Vagina (tissue), 2 donors: ENCODE results near the gene WNK2. TPM values are rescaled to one million over a fixed set of nuclear protein-coding genes. Genes with fewer than 3 reads are reported as not detected.

Experiments used
- DNase-seq, 2 donors: peaks; one replicate each; pipeline ENCODE4 v3.0.0-alpha.2; 2017; ENCODE audit errors: extremely low spot score in 2 of 2
- H3K27ac ChIP-seq: fragments of 200-600 bp; sonication (generic); one replicate; pipeline ENCODE4 v1.5.1; 2019
- H3K27me3 ChIP-seq: fragments of 200-600 bp; sonication (generic); one replicate; pipeline ENCODE4 v1.5.1; 2019
- H3K36me3 ChIP-seq, 2 donors: fragments of 200-600 bp; sonication (generic); one replicate each; pipeline ENCODE4 v1.5.1; 2017 to 2019
- H3K4me1 ChIP-seq: fragments of 200-600 bp; sonication (generic); one replicate; pipeline ENCODE4 v1.5.1; 2019
- H3K4me3 ChIP-seq, 2 donors: fragments of 200-600 bp; sonication (generic); 1 replicate in 1 of 2; 2 replicates in 1 of 2; pipeline ENCODE4 v1.5.1; 2016 to 2019
- H3K9me3 ChIP-seq: fragments of 200-600 bp; sonication (generic); one replicate; pipeline ENCODE4 v1.5.1; 2019
- CTCF ChIP-seq, 3 experiments: fragments of 450-650 bp in 2 of 3; fragments of 200-600 bp in 1 of 3; sonication (generic) in 1 of 3; IDR thresholded peaks; one replicate each; pipeline ENCODE4 v1.5.1; 2017 to 2019; ENCODE audit warnings: antibody characterized with exemption in 3 of 3, mild to moderate bottlenecking in 2 of 3, moderate library complexity in 2 of 3
- POLR2A ChIP-seq, 2 donors: fragments of 450-650 bp; IDR thresholded peaks; one replicate each; pipeline ENCODE4 v1.6.1; 2017; ENCODE audit warnings: antibody characterized with exemption in 2 of 2, mild to moderate bottlenecking in 2 of 2, moderate library complexity in 2 of 2
- POLR2AphosphoS5 ChIP-seq, 2 donors: sonication (generic); formaldehyde crosslinking; IDR thresholded peaks; one replicate each; pipeline ENCODE4 v1.9.0; 2017; ENCODE audit warnings: antibody characterized with exemption in 2 of 2, mild to moderate bottlenecking in 2 of 2, low read depth in 1 of 2; ENCODE audit not compliant: insufficient read depth in 1 of 2
- intact Hi-C: fragments of 100-400 bp; cut with DNase I; formaldehyde crosslinking; loops from one replicate; pipeline ENCODE4 v1.15.1; 2023
- total RNA-seq: library from RNA; depleted of rRNA; stranded (reverse); fragments of >200 nt; gene quantifications from one replicate; pipeline ENCODE4 v1.2.3, GENCODE V29; 2016

Gene WNK2
- total RNA-seq, 1 donor from 2014 or later: 24.8 TPM

GRCh38 chr9:93297659-93298497 lies 113.9 kb downstream of the WNK2 start:
- H3K27ac ChIP-seq: no peak overlapping the region
- no peaks in the 10 kb centered on the region for H3K4me1 ChIP-seq
- no peak for TF ChIP-seq POLR2A (IDR thresholded peaks at IDR 0.05)
- no peak for TF ChIP-seq CTCF (IDR thresholded peaks at IDR 0.05)
- TF ChIP-seq POLR2AphosphoS5 (IDR thresholded peaks at IDR 0.05; ENCODE audit: insufficient read depth in 1 of 2, low read depth in 1 of 2): no peak
- H3K36me3 ChIP-seq: no peaks in the 10 kb centered on the region
- no peak for DNase-seq
- no peak overlapping the region for H3K4me3 ChIP-seq
- intact Hi-C loops: no loop called here
- H3K9me3 ChIP-seq: no peaks in the 10 kb centered on the region
- no peaks in the 10 kb centered on the region for H3K27me3 ChIP-seq

GRCh38 chr9:93298498-93299417 lies 114.8 kb downstream of the WNK2 start:
- H3K27ac ChIP-seq: no peak overlapping the region
- DNase-seq: peak in 1 of 2 donors; percentile 94
- intact Hi-C loops: no loop called here
- no peaks in the 10 kb centered on the region for H3K27me3 ChIP-seq
- no peak overlapping the region for H3K4me3 ChIP-seq
- H3K9me3 ChIP-seq: no peaks in the 10 kb centered on the region
- H3K4me1 ChIP-seq: no peaks in the 10 kb centered on the region
- TF ChIP-seq POLR2AphosphoS5 (IDR thresholded peaks at IDR 0.05; ENCODE audit: insufficient read depth in 1 of 2, low read depth in 1 of 2): no peak
- TF ChIP-seq CTCF (IDR thresholded peaks at IDR 0.05): no peak
- TF ChIP-seq POLR2A (IDR thresholded peaks at IDR 0.05): no peak
- no peaks in the 10 kb centered on the region for H3K36me3 ChIP-seq

GRCh38 chr9:93299418-93300174 lies 115.7 kb downstream of the WNK2 start:
- TF ChIP-seq CTCF (IDR thresholded peaks at IDR 0.05) (no peak), POLR2AphosphoS5 (IDR thresholded peaks at IDR 0.05; ENCODE audit: insufficient read depth in 1 of 2, low read depth in 1 of 2) (no peak), POLR2A (IDR thresholded peaks at IDR 0.05) (no peak)
- H3K4me3 ChIP-seq: no peak overlapping the region
- intact Hi-C loops: loop anchor here (2.0 kb wide), 1 partner anchor 37 kb away; no protein-coding TSS in a partner anchor
- H3K9me3 ChIP-seq: no peaks in the 10 kb centered on the region
- DNase-seq: peak in 1 of 2 donors; percentile 84
- no peaks in the 10 kb centered on the region for H3K27me3 ChIP-seq
- H3K27ac ChIP-seq: no peak overlapping the region
- no peaks in the 10 kb centered on the region for H3K36me3 ChIP-seq
- H3K4me1 ChIP-seq: no peaks in the 10 kb centered on the region

- Histone ChIP-seq H3K36me3 (no peaks in the 10 kb centered on the region), H3K27me3 (no peaks in the 10 kb centered on the region), H3K27ac (no peak overlapping the region), H3K4me3 (no peak overlapping the region), H3K4me1 (no peaks in the 10 kb centered on the region), H3K9me3 (no peaks in the 10 kb centered on the region)
- DNase-seq: peak in 1 of 2 donors; percentile 58
- intact Hi-C loops: loop anchor here (2.0 kb wide), 1 partner anchor 37 kb away; no protein-coding TSS in a partner anchor
- no peak for TF ChIP-seq POLR2A (IDR thresholded peaks at IDR 0.05)
- TF ChIP-seq POLR2AphosphoS5 (IDR thresholded peaks at IDR 0.05; ENCODE audit: insufficient read depth in 1 of 2, low read depth in 1 of 2): no peak
- TF ChIP-seq CTCF (IDR thresholded peaks at IDR 0.05): no peak
These were observed 116.2 kb downstream of the WNK2 start for GRCh38 chr9:93300175-93300572.
